Measurements from ENCODE around the gene VAV3.
"Not testable (repeated sequence)": the region's sequence is repeated elsewhere in the genome, so short reads cannot be mapped to it uniquely, and the experiment has no call there.

Gene VAV3

DNA sequence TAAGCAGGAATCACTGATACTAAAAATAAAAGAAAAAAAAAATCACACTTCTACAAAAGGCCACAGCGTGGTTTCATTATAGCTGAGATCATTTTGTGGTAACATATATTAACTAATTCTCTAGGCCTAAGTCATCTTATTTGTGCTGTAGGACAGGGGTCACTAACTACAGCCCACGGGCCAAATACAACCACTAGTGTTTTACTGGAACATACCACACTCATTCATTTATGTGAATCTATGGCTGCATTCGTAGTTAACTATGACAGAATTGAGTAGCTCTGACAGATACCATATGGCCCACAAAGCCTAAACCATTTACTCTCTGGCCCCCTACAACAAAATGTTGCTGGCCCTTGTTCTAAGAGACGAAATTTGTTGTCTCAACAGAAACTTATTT, 224.4 kb downstream of the VAV3 start:
- no peak overlapping the region for H2AK5ac ChIP-seq (ENCODE audit: low read length, severe bottlenecking)
- H2BK120ac ChIP-seq (ENCODE audit: low read depth, low read length) = no peak overlapping the region
- no peaks in the 10 kb centered on the region for H3K27me3 ChIP-seq (ENCODE audit: control insufficient read depth in 1 of 2, insufficient read depth in 1 of 2, low read length in 2 of 2)
- H3K14ac ChIP-seq (ENCODE audit: low read length in 2 of 2) = no peak overlapping the region
- 40% methylated on average over 2 of the region's 4 CpGs for WGBS
- H4K91ac ChIP-seq (ENCODE audit: low read length) = no peak overlapping the region
- H4K8ac ChIP-seq (ENCODE audit: low read length) = no peak overlapping the region
- H3K4me1 ChIP-seq (ENCODE audit: control insufficient read depth, insufficient read depth, low read depth, low read length) = no peaks in the 10 kb centered on the region
- no peak overlapping the region for H3K27ac ChIP-seq (ENCODE audit: low read length, poor library complexity, severe bottlenecking)
- no peak overlapping the region for H3K23ac ChIP-seq (ENCODE audit: low read length in 2 of 2)
- H3K9ac ChIP-seq (ENCODE audit: low read length) = no peak overlapping the region
- DNase-seq = peak; percentile 46
- no peak overlapping the region for H3K4me3 ChIP-seq (ENCODE audit: insufficient read depth in 1 of 2, low read depth in 1 of 2, low read length in 2 of 2)
- no peak overlapping the region for H2BK12ac ChIP-seq (ENCODE audit: low read length in 2 of 2)
- no peak overlapping the region for H2BK15ac ChIP-seq (ENCODE audit: low read depth, poor library complexity, severe bottlenecking)
- H3K9me3 ChIP-seq (ENCODE audit: control insufficient read depth, low read length) = no peaks in the 10 kb centered on the region
- H3K4ac ChIP-seq (ENCODE audit: low read depth in 1 of 2, low read length in 2 of 2) = no peak overlapping the region
- H3K36me3 ChIP-seq (ENCODE audit: control insufficient read depth in 1 of 2, insufficient read depth in 2 of 2, low read depth in 1 of 2, low read length in 2 of 2) = no peaks in the 10 kb centered on the region
- H3K4me2 ChIP-seq (ENCODE audit: low read length, poor library complexity, severe bottlenecking) = no peak overlapping the region
- H2BK5ac ChIP-seq (ENCODE audit: low read depth, low read length, poor library complexity, severe bottlenecking) = no peak overlapping the region
- H3K18ac ChIP-seq (ENCODE audit: low read depth in 1 of 2, low read length in 2 of 2) = no peak overlapping the region
- H2AFZ ChIP-seq (ENCODE audit: low read depth, low read length) = no peak overlapping the region
- H3K79me1 ChIP-seq (replicated peaks; ENCODE audit: low read length, poor library complexity, severe bottlenecking) = no peaks in the 10 kb centered on the region

DNA sequence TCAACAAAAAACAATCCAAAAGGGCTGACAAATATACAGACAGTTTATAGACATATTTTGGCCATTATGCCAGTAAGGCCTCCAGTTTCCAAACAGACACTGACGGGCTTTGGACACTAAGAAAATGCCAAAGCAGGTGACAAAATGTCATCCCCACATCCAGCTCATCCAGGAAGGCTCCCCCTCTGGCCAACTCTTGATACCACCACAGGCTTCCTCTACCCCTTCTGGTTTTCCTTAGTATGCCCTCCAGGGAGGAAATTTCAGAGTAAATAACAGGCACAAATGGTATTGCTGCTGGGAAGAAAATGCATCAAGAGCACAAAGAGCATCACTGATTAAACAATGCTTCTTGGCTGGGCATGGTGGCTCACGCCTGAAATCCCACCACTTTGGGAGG, 225.3 kb downstream of the VAV3 start:
- no peak overlapping the region for H3K23ac ChIP-seq (ENCODE audit: low read length in 2 of 2)
- DNase-seq = no peak
- H3K9me3 ChIP-seq (ENCODE audit: control insufficient read depth, low read length) = no peaks in the 10 kb centered on the region
- no peak overlapping the region for H3K9ac ChIP-seq (ENCODE audit: low read length)
- no peak overlapping the region for H3K14ac ChIP-seq (ENCODE audit: low read length in 2 of 2)
- H3K27me3 ChIP-seq (ENCODE audit: control insufficient read depth in 1 of 2, insufficient read depth in 1 of 2, low read length in 2 of 2) = no peaks in the 10 kb centered on the region
- H4K8ac ChIP-seq (ENCODE audit: low read length) = no peak overlapping the region
- no peak overlapping the region for H3K27ac ChIP-seq (ENCODE audit: low read length, poor library complexity, severe bottlenecking)
- no peak overlapping the region for H2BK15ac ChIP-seq (ENCODE audit: low read depth, poor library complexity, severe bottlenecking)
- H3K4ac ChIP-seq (ENCODE audit: low read depth in 1 of 2, low read length in 2 of 2) = no peak overlapping the region
- H3K18ac ChIP-seq (ENCODE audit: low read depth in 1 of 2, low read length in 2 of 2) = no peak overlapping the region
- no peak overlapping the region for H2AFZ ChIP-seq (ENCODE audit: low read depth, low read length)
- no peak overlapping the region for H2AK5ac ChIP-seq (ENCODE audit: low read length, severe bottlenecking)
- 70% methylated on average over 2 of the region's 2 CpGs for WGBS
- H3K4me2 ChIP-seq (ENCODE audit: low read length, poor library complexity, severe bottlenecking) = no peak overlapping the region
- no peak overlapping the region for H2BK5ac ChIP-seq (ENCODE audit: low read depth, low read length, poor library complexity, severe bottlenecking)
- no peaks in the 10 kb centered on the region for H3K4me1 ChIP-seq (ENCODE audit: control insufficient read depth, insufficient read depth, low read depth, low read length)
- H3K79me1 ChIP-seq (replicated peaks; ENCODE audit: low read length, poor library complexity, severe bottlenecking) = no peaks in the 10 kb centered on the region
- no peak overlapping the region for H2BK120ac ChIP-seq (ENCODE audit: low read depth, low read length)
- H3K36me3 ChIP-seq (ENCODE audit: control insufficient read depth in 1 of 2, insufficient read depth in 2 of 2, low read depth in 1 of 2, low read length in 2 of 2) = no peaks in the 10 kb centered on the region
- no peak overlapping the region for H3K4me3 ChIP-seq (ENCODE audit: insufficient read depth in 1 of 2, low read depth in 1 of 2, low read length in 2 of 2)
- no peak overlapping the region for H4K91ac ChIP-seq (ENCODE audit: low read length)
- H2BK12ac ChIP-seq (ENCODE audit: low read length in 2 of 2) = no peak overlapping the region

DNA sequence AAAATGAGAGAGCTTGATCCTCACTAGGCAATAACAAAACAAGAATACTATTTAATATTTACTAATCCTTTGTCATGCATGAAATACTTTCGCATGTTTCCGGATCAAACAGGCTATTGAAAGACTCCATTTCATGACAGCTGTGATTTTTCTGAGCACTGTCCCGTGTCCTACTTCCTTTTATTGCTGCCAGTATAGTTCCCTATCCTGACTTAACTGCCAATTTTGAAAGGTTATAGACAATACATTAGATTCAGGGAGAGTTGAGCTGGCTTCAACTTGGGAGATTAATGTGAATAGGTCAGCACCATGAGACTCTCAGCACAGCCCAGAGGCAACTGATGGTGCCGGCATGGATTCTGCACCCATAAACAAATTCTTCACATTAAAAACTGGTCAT, 225.8 kb downstream of the VAV3 start:
- Histone ChIP-seq H3K79me1 (replicated peaks; ENCODE audit: low read length, poor library complexity, severe bottlenecking) (no peaks in the 10 kb centered on the region), H3K9me3 (ENCODE audit: control insufficient read depth, low read length) (no peaks in the 10 kb centered on the region), H2BK15ac (ENCODE audit: low read depth, poor library complexity, severe bottlenecking) (no peak overlapping the region), H3K27me3 (ENCODE audit: control insufficient read depth in 1 of 2, insufficient read depth in 1 of 2, low read length in 2 of 2) (no peaks in the 10 kb centered on the region), H2BK5ac (ENCODE audit: low read depth, low read length, poor library complexity, severe bottlenecking) (no peak overlapping the region), H3K9ac (ENCODE audit: low read length) (no peak overlapping the region), H2BK12ac (ENCODE audit: low read length in 2 of 2) (no peak overlapping the region), H3K14ac (ENCODE audit: low read length in 2 of 2) (no peak overlapping the region), H3K4ac (ENCODE audit: low read depth in 1 of 2, low read length in 2 of 2) (no peak overlapping the region), H4K8ac (ENCODE audit: low read length) (no peak overlapping the region), H2AK5ac (ENCODE audit: low read length, severe bottlenecking) (no peak overlapping the region), H3K36me3 (ENCODE audit: control insufficient read depth in 1 of 2, insufficient read depth in 2 of 2, low read depth in 1 of 2, low read length in 2 of 2) (no peaks in the 10 kb centered on the region), H2AFZ (ENCODE audit: low read depth, low read length) (no peak overlapping the region), H3K4me3 (ENCODE audit: insufficient read depth in 1 of 2, low read depth in 1 of 2, low read length in 2 of 2) (no peak overlapping the region), H3K23ac (ENCODE audit: low read length in 2 of 2) (no peak overlapping the region), H3K27ac (ENCODE audit: low read length, poor library complexity, severe bottlenecking) (no peak overlapping the region), H2BK120ac (ENCODE audit: low read depth, low read length) (no peak overlapping the region), H3K18ac (ENCODE audit: low read depth in 1 of 2, low read length in 2 of 2) (no peak overlapping the region), H4K91ac (ENCODE audit: low read length) (no peak overlapping the region), H3K4me2 (ENCODE audit: low read length, poor library complexity, severe bottlenecking) (no peak overlapping the region), H3K4me1 (ENCODE audit: control insufficient read depth, insufficient read depth, low read depth, low read length) (no peaks in the 10 kb centered on the region)
- DNase-seq = no peak
- 96% methylated on average over 2 of the region's 4 CpGs for WGBS

DNA sequence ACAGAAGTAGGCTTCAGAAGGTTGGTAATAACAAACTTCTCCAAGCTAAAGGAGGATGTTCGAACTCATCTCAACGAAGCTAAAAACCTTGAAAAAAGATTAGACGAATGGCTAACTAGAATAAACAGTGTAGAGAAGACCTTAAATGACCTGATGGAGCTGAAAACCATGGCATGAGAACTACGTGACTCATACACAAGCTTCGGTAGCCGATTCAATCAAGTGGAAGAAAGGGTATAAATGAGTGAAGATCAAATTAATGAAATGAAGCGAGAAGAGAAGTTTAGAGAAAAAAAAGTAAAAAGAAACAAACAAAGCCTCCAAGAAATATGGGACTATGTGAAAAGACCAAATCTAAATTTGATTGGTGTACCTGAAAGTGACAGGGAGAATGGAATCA, 231.6 kb downstream of the VAV3 start:
- H3K79me1 ChIP-seq (replicated peaks; ENCODE audit: low read length, poor library complexity, severe bottlenecking); H3K27ac ChIP-seq (ENCODE audit: low read length, poor library complexity, severe bottlenecking); H3K4me3 ChIP-seq (ENCODE audit: insufficient read depth in 1 of 2, low read depth in 1 of 2, low read length in 2 of 2); H3K27me3 ChIP-seq (ENCODE audit: control insufficient read depth in 1 of 2, insufficient read depth in 1 of 2, low read length in 2 of 2); H3K9ac ChIP-seq (ENCODE audit: low read length); H3K23ac ChIP-seq (ENCODE audit: low read length in 2 of 2); H2BK5ac ChIP-seq (ENCODE audit: low read depth, low read length, poor library complexity, severe bottlenecking); H2BK12ac ChIP-seq (ENCODE audit: low read length in 2 of 2); DNase-seq; H2BK120ac ChIP-seq (ENCODE audit: low read depth, low read length); H3K4me2 ChIP-seq (ENCODE audit: low read length, poor library complexity, severe bottlenecking); H3K9me3 ChIP-seq (ENCODE audit: control insufficient read depth, low read length); H2BK15ac ChIP-seq (ENCODE audit: low read depth, poor library complexity, severe bottlenecking); H2AFZ ChIP-seq (ENCODE audit: low read depth, low read length); H4K91ac ChIP-seq (ENCODE audit: low read length); H4K8ac ChIP-seq (ENCODE audit: low read length); H3K4me1 ChIP-seq (ENCODE audit: control insufficient read depth, insufficient read depth, low read depth, low read length); H3K18ac ChIP-seq (ENCODE audit: low read depth in 1 of 2, low read length in 2 of 2); H3K4ac ChIP-seq (ENCODE audit: low read depth in 1 of 2, low read length in 2 of 2); H3K36me3 ChIP-seq (ENCODE audit: control insufficient read depth in 1 of 2, insufficient read depth in 2 of 2, low read depth in 1 of 2, low read length in 2 of 2); H3K14ac ChIP-seq (ENCODE audit: low read length in 2 of 2); H2AK5ac ChIP-seq (ENCODE audit: low read length, severe bottlenecking): not testable (repeated sequence)
- WGBS = 91% methylated on average over 7 of the region's 7 CpGs

Measured in mesenchymal stem cell (in vitro differentiated cells and primary cell).